ENCODE results near the gene MFAP3L.

GRCh38 chr4:170009291-170009690 is 16.9 kb downstream of the MFAP3L start:
- no peak for TF ChIP-seq POLR2A (IDR thresholded peaks at IDR 0.05)
- TF ChIP-seq CTCF (IDR thresholded peaks at IDR 0.05), result no peak

All from thyroid gland (tissue), 4 donors.